Caki2 (cell line): ENCODE data around the gene RASGRP2. TPM values are rescaled to one million over a fixed set of nuclear protein-coding genes. Genes with fewer than 3 reads are reported as not detected.
"Not testable (repeated sequence)": the region's sequence is repeated elsewhere in the genome, so short reads cannot be mapped to it uniquely, and the experiment has no call there.

Experiments
- DNase-seq: peaks from one replicate; pipeline ENCODE4 v3.0.0-alpha.2; 2015; ENCODE audit warnings: low read depth
- in situ Hi-C: cut with HindIII; loops from 2 replicates; pipeline ENCODE4 v1.10.0; 2016; ENCODE audit warnings: low sequenced_read_pairs, low pct_unique_long_range_greater_than_20kb, mixed read lengths
- total RNA-seq: library from RNA; depleted of rRNA; stranded (reverse); fragments of >200 nt; shearing (Covaris generic); gene quantifications from 2 replicates; pipeline ENCODE4 v1.2.3, GENCODE V29; 2014; ENCODE audit warnings: low replicate concordance

Gene RASGRP2
- total RNA-seq, 1 experiment from 2014 or later = not detected

GRCh38 chr11:64713781-64714363 is 30.1 kb downstream of the RASGRP2 start:
- in situ Hi-C loops = no loop called here
- DNase-seq = no peak

- no peak for DNase-seq
- in situ Hi-C loops = no loop called here
These were observed 30.8 kb downstream of the RASGRP2 start for GRCh38 chr11:64713016-64713707.

- no peak for DNase-seq
- in situ Hi-C loops = no loop called here
These were observed 31.4 kb downstream of the RASGRP2 start for GRCh38 chr11:64712430-64713015.

GRCh38 chr11:64711956-64712362 is 32.0 kb downstream of the RASGRP2 start:
- no peak for DNase-seq
- in situ Hi-C loops = no loop called here

- in situ Hi-C loops = no loop called here
- DNase-seq = no peak
These were observed 32.6 kb downstream of the RASGRP2 start for GRCh38 chr11:64711138-64711955.

- DNase-seq = no peak
- in situ Hi-C loops = no loop called here
These were observed 33.4 kb downstream of the RASGRP2 start for GRCh38 chr11:64710418-64711137.

GRCh38 chr11:64705501-64705900 is 38.4 kb downstream of the RASGRP2 start:
- in situ Hi-C loops = no loop called here
- DNase-seq = no peak

- in situ Hi-C loops = no loop called here
- DNase-seq = no peak
These were observed 40.9 kb downstream of the RASGRP2 start for GRCh38 chr11:64703048-64703447.

GRCh38 chr11:64701956-64702355 is 42.0 kb downstream of the RASGRP2 start:
- DNase-seq, in situ Hi-C loops: not testable (repeated sequence)

GRCh38 chr11:64698427-64698826 is 45.5 kb downstream of the RASGRP2 start:
- no peak for DNase-seq
- in situ Hi-C loops = no loop called here

GRCh38 chr11:64697663-64698375 is 46.1 kb downstream of the RASGRP2 start:
- in situ Hi-C loops = no loop called here

GRCh38 chr11:64696045-64696444 is 47.9 kb downstream of the RASGRP2 start:
- in situ Hi-C loops = no loop called here

More at GRCh38 chr11:64697663-64698375, 46.1 kb downstream of the RASGRP2 start:
- no peak for DNase-seq

GRCh38 chr11:64695548-64695947 is 48.4 kb downstream of the RASGRP2 start:
- no peak for DNase-seq
- in situ Hi-C loops = no loop called here

More at GRCh38 chr11:64696045-64696444, 47.9 kb downstream of the RASGRP2 start:
- DNase-seq = no peak

GRCh38 chr11:64694821-64695365 is 49.0 kb downstream of the RASGRP2 start:
- in situ Hi-C loops = no loop called here
- no peak for DNase-seq

GRCh38 chr11:64694026-64694755 is 49.8 kb downstream of the RASGRP2 start:
- DNase-seq = no peak
- in situ Hi-C loops = no loop called here

GRCh38 chr11:64692764-64693331 is 51.1 kb downstream of the RASGRP2 start:
- in situ Hi-C loops = no loop called here
- no peak for DNase-seq
